Testis (tissue), 3 donors: ENCODE results near the gene ZXDC. TPM values are rescaled to one million over a fixed set of nuclear protein-coding genes. Genes with fewer than 3 reads are reported as not detected.

Experiments
- DNase-seq: peaks from one replicate; pipeline ENCODE4 v3.0.0-alpha.2; 2019
- H3K27ac ChIP-seq, 2 donors: fragments of 200-600 bp; sonication (generic); one replicate each; pipeline ENCODE4 v1.5.1; 2019
- H3K27me3 ChIP-seq: fragments of 200-600 bp; sonication (generic); one replicate; pipeline ENCODE4 v1.5.1; 2019
- H3K36me3 ChIP-seq: fragments of 200-600 bp; sonication (generic); one replicate; pipeline ENCODE4 v1.5.1; 2017; ENCODE audit warnings: low read depth; ENCODE audit errors: missing control alignments
- H3K4me1 ChIP-seq: fragments of 200-600 bp; sonication (generic); one replicate; pipeline ENCODE4 v1.5.1; 2019
- H3K4me3 ChIP-seq, 2 donors: fragments of 200-600 bp; sonication (generic); one replicate each; pipeline ENCODE4 v1.5.1; 2017 to 2019
- H3K9me3 ChIP-seq: fragments of 200-600 bp; sonication (generic); one replicate; pipeline ENCODE4 v1.5.1; 2017
- CTCF ChIP-seq, 3 experiments: fragments of 450-650 bp in 2 of 3; fragments of 200-600 bp in 1 of 3; sonication (generic) in 1 of 3; IDR thresholded peaks; one replicate each; pipeline ENCODE4 v1.5.1; 2016 to 2019; ENCODE audit warnings: antibody characterized with exemption in 3 of 3, mild to moderate bottlenecking in 2 of 3, moderate library complexity in 1 of 3
- POLR2A ChIP-seq: fragments of 450-650 bp; IDR thresholded peaks from one replicate; pipeline ENCODE4 v1.6.1; 2017; ENCODE audit warnings: antibody characterized with exemption, mild to moderate bottlenecking, moderate library complexity
- WGBS, 2 donors: methylation state at CpG; one replicate each; pipeline ENCODE4 v1.1.5; 2018; 5-methylcytosine and 5-hydroxymethylcytosine counted together
- intact Hi-C: fragments of 100-400 bp; cut with DNase I; formaldehyde crosslinking; loops from one replicate; pipeline ENCODE4 v1.15.1; 2023; ENCODE audit warnings: low total_unique reads
- polyA plus RNA-seq: library from polyadenylated mRNA; stranded (reverse); fragments of 350-450 nt; fragmentation: Illumina TruSeq; extraction: RNeasy Lipid Tissue Mini Kit (QIAGEN cat#74804); gene quantifications from one replicate; pipeline ENCODE4 v1.2.3, GENCODE V29; 2014; ENCODE audit warnings: low read depth, low replicate concordance; ENCODE audit not compliant: insufficient read depth
- total RNA-seq, 2 donors: library from RNA; depleted of rRNA; stranded (reverse); fragments of >200 nt; gene quantifications; one replicate each; pipeline ENCODE4 v1.2.3, GENCODE V29; 2016

The ZXDC gene
- total and polyA plus RNA-seq, 3 donors from 2014 or later = 25.6 to 80.3 (median 78.9) TPM

- Histone ChIP-seq H3K36me3 (no peaks in the 10 kb centered on the region), H3K4me1 (no peaks in the 10 kb centered on the region), H3K27ac (no peak overlapping the region), H3K9me3 (no peaks in the 10 kb centered on the region), H3K27me3 (no peaks in the 10 kb centered on the region), H3K4me3 (no peak overlapping the region)
- intact Hi-C loops = no loop called here
- no peak for TF ChIP-seq CTCF (IDR thresholded peaks at IDR 0.05)
- TF ChIP-seq POLR2A = no peak
- 90 to 92% methylated on average over 19 to 20 of the region's 20 CpGs for WGBS, 2 donors
- peak; percentile 4 for DNase-seq
Observed at GRCh38 chr3:126441256-126441880, 34.3 kb downstream of the ZXDC start.

GRCh38 chr3:126440709-126440995, 35.0 kb downstream of the ZXDC start:
- DNase-seq = no peak
- no peaks in the 10 kb centered on the region for H3K9me3 ChIP-seq
- H3K36me3 ChIP-seq = no peaks in the 10 kb centered on the region
- no peaks in the 10 kb centered on the region for H3K27me3 ChIP-seq
- H3K27ac ChIP-seq = no peak overlapping the region
- no peaks in the 10 kb centered on the region for H3K4me1 ChIP-seq
- WGBS, 2 donors = 96 to 98% methylated on average over 9 of the region's 9 CpGs
- intact Hi-C loops = no loop called here
- no peak for TF ChIP-seq CTCF (IDR thresholded peaks at IDR 0.05)
- TF ChIP-seq POLR2A = no peak
- no peak overlapping the region for H3K4me3 ChIP-seq

- no peaks in the 10 kb centered on the region for H3K36me3 ChIP-seq
- no peak for DNase-seq
- WGBS, 2 donors = 93 to 100% methylated on average over 11 to 12 of the region's 12 CpGs
- H3K27ac ChIP-seq = no peak overlapping the region
- no peak overlapping the region for H3K4me3 ChIP-seq
- H3K27me3 ChIP-seq = no peaks in the 10 kb centered on the region
- TF ChIP-seq POLR2A (no peak), CTCF (IDR thresholded peaks at IDR 0.05) (no peak)
- H3K9me3 ChIP-seq = no peaks in the 10 kb centered on the region
- no peaks in the 10 kb centered on the region for H3K4me1 ChIP-seq
- intact Hi-C loops = no loop called here
Observed at GRCh38 chr3:126439968-126440708, 35.6 kb downstream of the ZXDC start.

- intact Hi-C loops = no loop called here
- no peaks in the 10 kb centered on the region for H3K4me1 ChIP-seq
- 94 to 95% methylated on average over 15 of the region's 15 CpGs for WGBS, 2 donors
- no peaks in the 10 kb centered on the region for H3K27me3 ChIP-seq
- no peak for DNase-seq
- no peaks in the 10 kb centered on the region for H3K9me3 ChIP-seq
- TF ChIP-seq CTCF (IDR thresholded peaks at IDR 0.05) (no peak), POLR2A (no peak)
- no peak overlapping the region for H3K4me3 ChIP-seq
- no peak overlapping the region for H3K27ac ChIP-seq
- no peaks in the 10 kb centered on the region for H3K36me3 ChIP-seq
Observed at GRCh38 chr3:126439346-126439967, 36.2 kb downstream of the ZXDC start.
